ENCODE results near the gene TFG.
"Not testable (repeated sequence)": the region's sequence is repeated elsewhere in the genome, so short reads cannot be mapped to it uniquely, and the experiment has no call there.

DNA sequence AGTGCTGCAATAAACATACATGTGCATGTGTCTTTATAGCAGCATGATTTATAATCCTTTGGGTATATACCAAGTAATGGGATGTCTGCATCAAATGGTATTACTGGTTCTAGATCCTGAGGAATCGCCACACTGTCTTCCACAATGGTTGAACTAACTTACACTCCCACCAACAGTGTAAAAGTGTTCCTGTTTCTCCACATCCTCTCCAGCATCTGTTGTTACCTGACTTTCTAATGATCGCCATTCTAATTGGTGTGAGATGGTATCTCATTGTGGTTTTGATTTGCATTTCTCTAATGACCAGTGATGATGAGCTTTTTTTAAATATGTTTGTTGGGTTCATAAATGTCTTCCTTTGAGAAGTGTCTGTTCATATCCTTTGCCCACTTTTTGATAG is 38.3 kb upstream of the TFG start:
- TF ChIP-seq, protein P1, sequence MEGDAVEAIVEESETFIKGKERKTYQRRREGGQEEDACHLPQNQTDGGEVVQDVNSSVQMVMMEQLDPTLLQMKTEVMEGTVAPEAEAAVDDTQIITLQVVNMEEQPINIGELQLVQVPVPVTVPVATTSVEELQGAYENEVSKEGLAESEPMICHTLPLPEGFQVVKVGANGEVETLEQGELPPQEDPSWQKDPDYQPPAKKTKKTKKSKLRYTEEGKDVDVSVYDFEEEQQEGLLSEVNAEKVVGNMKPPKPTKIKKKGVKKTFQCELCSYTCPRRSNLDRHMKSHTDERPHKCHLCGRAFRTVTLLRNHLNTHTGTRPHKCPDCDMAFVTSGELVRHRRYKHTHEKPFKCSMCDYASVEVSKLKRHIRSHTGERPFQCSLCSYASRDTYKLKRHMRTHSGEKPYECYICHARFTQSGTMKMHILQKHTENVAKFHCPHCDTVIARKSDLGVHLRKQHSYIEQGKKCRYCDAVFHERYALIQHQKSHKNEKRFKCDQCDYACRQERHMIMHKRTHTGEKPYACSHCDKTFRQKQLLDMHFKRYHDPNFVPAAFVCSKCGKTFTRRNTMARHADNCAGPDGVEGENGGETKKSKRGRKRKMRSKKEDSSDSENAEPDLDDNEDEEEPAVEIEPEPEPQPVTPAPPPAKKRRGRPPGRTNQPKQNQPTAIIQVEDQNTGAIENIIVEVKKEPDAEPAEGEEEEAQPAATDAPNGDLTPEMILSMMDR (IDR thresholded peaks at IDR 0.05; ENCODE audit: low read depth, low read length): not testable (repeated sequence)
- not testable (repeated sequence) for TF ChIP-seq EZH2phosphoT487 (IDR thresholded peaks at IDR 0.05; ENCODE audit: low read depth)
